PFSK-1 (cell line): ENCODE results near the gene LILRA6.

Experiments
- POLR2AphosphoS5 ChIP-seq: IDR thresholded peaks from 2 replicates; pipeline ENCODE4 v1.6.1; 2012; ENCODE audit warnings: low read depth, mild to moderate bottlenecking, control low read depth, low read length, moderate library complexity
- SIN3A ChIP-seq: IDR thresholded peaks from 2 replicates; pipeline ENCODE4 v1.6.1; 2012; ENCODE audit warnings: mild to moderate bottlenecking, low read length, moderate library complexity, borderline replicate concordance; ENCODE audit not compliant: insufficient read depth
- TAF1 ChIP-seq: IDR thresholded peaks from 2 replicates; pipeline ENCODE4 v1.6.1; 2012; ENCODE audit warnings: low read length, control low read depth, borderline replicate concordance; ENCODE audit not compliant: insufficient read depth

- TF ChIP-seq TAF1, result no peak
- no peak for TF ChIP-seq POLR2AphosphoS5
- no peak for TF ChIP-seq SIN3A
Measured at GRCh38 chr19:54206831-54207177, 35.8 kb downstream of the LILRA6 start.
